GM13976 (cell line): ENCODE results near the gene KBTBD7.

Experiments used
- DNase-seq: peaks from one replicate; pipeline ENCODE4 v3.0.0; 2012; ENCODE audit warnings: low spot score
- CTCF ChIP-seq: IDR thresholded peaks from 2 replicates; pipeline ENCODE4 v1.5.1; 2012; ENCODE audit warnings: borderline replicate concordance, mild to moderate bottlenecking; ENCODE audit not compliant: insufficient read depth; ENCODE audit errors: extremely low read depth, missing control alignments, control extremely low read depth
- in situ Hi-C: fragments of 300-500 bp; cut with MboI; formaldehyde crosslinking; loops from one replicate; pipeline ENCODE4 v1.12.0; 2022; ENCODE audit warnings: low sequenced_read_pairs, mixed read lengths, inconsistent platforms; ENCODE audit not compliant: unreplicated experiment

The KBTBD7 gene

DNA sequence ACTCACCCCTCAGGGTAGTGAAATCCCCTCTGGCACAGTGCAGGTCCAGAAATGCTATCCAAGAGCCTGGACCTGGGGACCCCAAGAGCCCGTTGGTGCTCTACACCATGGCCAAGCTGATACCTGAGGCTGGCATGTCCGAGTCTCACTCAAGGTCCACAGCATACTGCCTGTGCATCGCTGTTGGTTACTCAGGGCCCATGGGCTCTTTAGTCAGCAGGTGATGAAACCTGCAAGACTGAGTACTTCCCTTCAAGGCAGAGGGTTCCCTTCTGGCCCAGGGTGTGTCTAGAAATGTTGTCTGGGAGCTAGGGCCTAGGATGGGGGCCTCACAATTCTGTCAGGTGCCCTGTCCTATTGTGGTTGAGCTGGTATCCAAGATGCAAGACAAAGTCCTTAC is 19.6 kb upstream of the KBTBD7 start:
- no peak for DNase-seq
- in situ Hi-C loops, result no loop called here
- no peak for TF ChIP-seq CTCF

- DNase-seq, result no peak
- in situ Hi-C loops, result no loop called here
- no peak for TF ChIP-seq CTCF
Measured at GRCh38 chr13:41213316-41213715, 18.9 kb upstream of the KBTBD7 start.

DNA sequence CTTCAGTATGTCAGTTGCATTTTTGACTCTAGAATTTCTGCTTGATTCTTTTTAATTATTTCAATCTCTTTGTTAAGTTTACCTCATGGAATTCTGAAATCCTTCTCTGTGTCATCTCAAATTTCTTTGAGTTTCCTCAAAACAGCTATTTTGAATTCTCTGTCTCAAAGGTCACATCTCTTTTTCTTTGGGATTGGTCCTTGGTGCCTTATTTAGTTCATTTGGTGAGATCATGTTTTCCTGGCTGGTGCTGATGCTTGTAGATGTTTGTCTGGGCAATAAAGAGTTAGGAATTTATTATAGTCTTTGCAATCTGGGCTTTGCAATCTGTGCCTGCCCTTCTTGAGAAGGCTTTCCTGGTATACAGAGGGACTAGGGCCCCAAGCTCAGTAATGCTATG is 18.5 kb upstream of the KBTBD7 start:
- in situ Hi-C loops, result no loop called here
- DNase-seq, result no peak
- no peak for TF ChIP-seq CTCF

- no peak for DNase-seq
- TF ChIP-seq CTCF, result no peak
- in situ Hi-C loops, result no loop called here
Measured at GRCh38 chr13:41211062-41211461, 16.7 kb upstream of the KBTBD7 start.

DNA sequence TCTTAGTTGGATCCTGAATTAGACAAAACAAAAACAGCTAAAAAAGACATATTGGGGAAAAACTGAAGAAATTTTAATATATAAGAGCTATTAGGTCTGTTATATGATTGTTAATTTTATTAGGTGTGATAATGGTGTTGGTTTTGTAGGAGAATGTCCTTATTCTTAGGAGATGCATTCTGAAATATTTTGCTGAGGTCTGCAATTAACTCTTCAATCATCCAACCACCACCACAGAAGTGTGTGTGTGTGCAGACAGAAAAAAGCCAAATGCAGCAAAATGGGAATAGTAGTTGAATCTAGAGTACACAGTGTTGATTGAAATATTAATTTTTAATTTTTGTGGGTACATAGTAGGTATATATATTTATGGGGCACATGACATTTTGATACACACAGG is 12.1 kb upstream of the KBTBD7 start:
- DNase-seq, result no peak
- in situ Hi-C loops, result no loop called here
- TF ChIP-seq CTCF, result no peak

GRCh38 chr13:41203810-41204209 is 9.4 kb upstream of the KBTBD7 start:
- TF ChIP-seq CTCF, result no peak
- DNase-seq, result no peak
- in situ Hi-C loops, result no loop called here

GRCh38 chr13:41200126-41200525 is 5.8 kb upstream of the KBTBD7 start:
- in situ Hi-C loops, result no loop called here
- no peak for DNase-seq
- no peak for TF ChIP-seq CTCF
